Transverse colon (tissue), 4 donors: Measurements from ENCODE around the gene CEP57L1.
"Not testable (repeated sequence)": the region's sequence is repeated elsewhere in the genome, so short reads cannot be mapped to it uniquely, and the experiment has no call there.

Source experiments
- POLR2A ChIP-seq: fragments of 450-650 bp; IDR thresholded peaks from one replicate; pipeline ENCODE4 v1.6.1; 2016; ENCODE audit warnings: antibody characterized with exemption, mild to moderate bottlenecking, moderate library complexity
- POLR2AphosphoS5 ChIP-seq, 3 donors: sonication (generic); formaldehyde crosslinking; IDR thresholded peaks; one replicate each; pipeline ENCODE4 v1.6.1; 2016; ENCODE audit warnings: antibody characterized with exemption in 3 of 3
- TF ChIP-seq, protein P1 (sequence below), 5 experiments: fragments of 200-600 bp in 3 of 5; fragments of 450-650 bp in 2 of 5; sonication (generic) in 3 of 5; IDR thresholded peaks; 1 replicate in 2 of 5; 2 replicates in 3 of 5; pipeline ENCODE4 v1.5.1; 2016 to 2017; ENCODE audit warnings: antibody characterized with exemption in 5 of 5, inconsistent platforms in 3 of 5, mild to moderate bottlenecking in 2 of 5, moderate library complexity in 1 of 5

DNA sequence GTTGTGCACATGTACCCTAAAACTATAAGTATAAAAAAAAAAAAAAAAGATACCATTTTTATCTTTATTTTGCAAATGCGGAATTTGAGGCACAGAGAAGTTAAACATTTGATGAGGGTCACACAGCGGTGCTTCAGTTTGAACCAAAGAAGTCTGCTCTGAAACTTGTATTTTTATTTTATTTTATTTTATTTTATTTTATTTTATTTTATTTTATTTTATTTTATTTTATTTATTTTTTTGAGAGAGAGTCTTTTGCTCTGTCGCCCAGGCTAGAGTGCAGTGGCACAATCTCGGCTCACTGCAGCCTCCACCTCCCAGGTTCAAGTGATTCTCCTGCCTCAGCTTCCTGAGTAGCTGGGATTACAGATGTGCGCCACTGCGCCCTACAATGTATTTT is 41.2 kb downstream of the CEP57L1 start:
- TF ChIP-seq, protein P1, sequence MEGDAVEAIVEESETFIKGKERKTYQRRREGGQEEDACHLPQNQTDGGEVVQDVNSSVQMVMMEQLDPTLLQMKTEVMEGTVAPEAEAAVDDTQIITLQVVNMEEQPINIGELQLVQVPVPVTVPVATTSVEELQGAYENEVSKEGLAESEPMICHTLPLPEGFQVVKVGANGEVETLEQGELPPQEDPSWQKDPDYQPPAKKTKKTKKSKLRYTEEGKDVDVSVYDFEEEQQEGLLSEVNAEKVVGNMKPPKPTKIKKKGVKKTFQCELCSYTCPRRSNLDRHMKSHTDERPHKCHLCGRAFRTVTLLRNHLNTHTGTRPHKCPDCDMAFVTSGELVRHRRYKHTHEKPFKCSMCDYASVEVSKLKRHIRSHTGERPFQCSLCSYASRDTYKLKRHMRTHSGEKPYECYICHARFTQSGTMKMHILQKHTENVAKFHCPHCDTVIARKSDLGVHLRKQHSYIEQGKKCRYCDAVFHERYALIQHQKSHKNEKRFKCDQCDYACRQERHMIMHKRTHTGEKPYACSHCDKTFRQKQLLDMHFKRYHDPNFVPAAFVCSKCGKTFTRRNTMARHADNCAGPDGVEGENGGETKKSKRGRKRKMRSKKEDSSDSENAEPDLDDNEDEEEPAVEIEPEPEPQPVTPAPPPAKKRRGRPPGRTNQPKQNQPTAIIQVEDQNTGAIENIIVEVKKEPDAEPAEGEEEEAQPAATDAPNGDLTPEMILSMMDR (IDR thresholded peaks at IDR 0.05): not testable (repeated sequence)
- TF ChIP-seq POLR2AphosphoS5 (IDR thresholded peaks at IDR 0.05); POLR2A: not testable (repeated sequence)
